ENCODE results near the gene NRCAM.

- no peak for TF ChIP-seq POLR2AphosphoS5 (IDR thresholded peaks at IDR 0.05)
- TF ChIP-seq CTCF (IDR thresholded peaks at IDR 0.05) = no peak
- TF ChIP-seq POLR2A (IDR thresholded peaks at IDR 0.05) = no peak
Observed at GRCh38 chr7:108434010-108434409, 22.2 kb downstream of the NRCAM start.
